CD4-positive, alpha-beta T cell treated with Interleukin-21 for 1 hour (primary cell): Measurements from ENCODE around the gene WBP1.

Experiments
- DNase-seq: peaks from one replicate; pipeline ENCODE4 v3.0.0-alpha.2; 2020

The WBP1 gene

GRCh38 chr2:74503506-74504475, 45.6 kb downstream of the WBP1 start:
- no peak for DNase-seq

DNA sequence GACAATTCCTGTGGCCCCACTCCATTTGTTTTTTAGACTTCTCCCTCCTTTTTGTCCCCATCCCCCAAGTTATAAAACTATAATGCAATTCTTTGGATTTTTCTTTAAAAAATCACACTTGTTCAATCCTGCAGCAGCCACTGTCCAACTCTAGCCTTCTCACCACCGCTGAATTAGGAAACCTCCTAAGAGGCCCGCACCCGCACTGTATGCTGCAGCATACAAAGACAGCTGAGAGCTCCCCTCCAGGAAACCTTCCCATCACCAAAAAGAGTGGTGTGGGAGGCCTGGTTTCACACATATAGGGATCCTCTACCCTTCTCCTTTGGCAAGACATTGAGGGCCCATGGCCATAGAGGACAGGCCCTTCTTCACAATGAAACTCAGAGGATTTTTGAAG, 46.4 kb downstream of the WBP1 start:
- no peak for DNase-seq

DNA sequence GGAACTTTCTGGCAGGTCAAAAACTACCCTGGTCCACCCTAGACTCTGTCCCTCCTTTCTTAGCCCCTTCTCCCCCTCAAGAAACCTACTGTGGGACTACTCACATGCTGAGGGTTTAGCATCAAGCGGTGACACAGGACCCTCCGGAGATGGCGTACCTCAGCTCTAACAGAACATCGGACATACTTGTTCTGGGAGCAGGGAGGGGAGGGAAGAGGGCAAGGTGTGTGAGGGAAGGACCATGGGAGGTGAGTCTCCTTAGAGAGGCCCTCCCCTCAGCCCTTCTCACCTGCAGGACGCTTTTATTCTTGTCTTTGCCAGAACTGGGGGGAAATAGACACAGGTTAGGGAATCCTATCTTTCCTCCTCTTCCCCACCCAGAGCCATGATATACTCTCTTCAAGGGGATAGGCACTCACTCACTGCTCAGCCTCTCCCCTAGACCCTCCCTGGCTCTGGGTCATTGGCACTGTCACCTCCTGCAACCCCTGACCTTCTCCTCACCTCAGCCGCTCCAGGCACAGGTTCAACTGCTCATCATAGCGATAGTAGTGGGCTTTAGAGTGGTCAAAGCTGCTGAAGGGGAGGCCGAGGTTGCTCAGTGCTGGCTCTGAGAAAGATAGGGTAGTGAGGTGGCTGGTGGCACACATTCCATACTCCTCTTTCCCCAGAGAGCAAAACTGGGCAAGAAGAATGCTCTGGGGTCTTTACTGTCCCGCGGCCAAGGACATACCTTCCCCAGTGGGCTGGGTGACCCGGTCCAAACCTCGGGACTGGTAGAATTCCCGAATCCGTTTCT, 47.4 kb downstream of the WBP1 start:
- no peak for DNase-seq

DNA sequence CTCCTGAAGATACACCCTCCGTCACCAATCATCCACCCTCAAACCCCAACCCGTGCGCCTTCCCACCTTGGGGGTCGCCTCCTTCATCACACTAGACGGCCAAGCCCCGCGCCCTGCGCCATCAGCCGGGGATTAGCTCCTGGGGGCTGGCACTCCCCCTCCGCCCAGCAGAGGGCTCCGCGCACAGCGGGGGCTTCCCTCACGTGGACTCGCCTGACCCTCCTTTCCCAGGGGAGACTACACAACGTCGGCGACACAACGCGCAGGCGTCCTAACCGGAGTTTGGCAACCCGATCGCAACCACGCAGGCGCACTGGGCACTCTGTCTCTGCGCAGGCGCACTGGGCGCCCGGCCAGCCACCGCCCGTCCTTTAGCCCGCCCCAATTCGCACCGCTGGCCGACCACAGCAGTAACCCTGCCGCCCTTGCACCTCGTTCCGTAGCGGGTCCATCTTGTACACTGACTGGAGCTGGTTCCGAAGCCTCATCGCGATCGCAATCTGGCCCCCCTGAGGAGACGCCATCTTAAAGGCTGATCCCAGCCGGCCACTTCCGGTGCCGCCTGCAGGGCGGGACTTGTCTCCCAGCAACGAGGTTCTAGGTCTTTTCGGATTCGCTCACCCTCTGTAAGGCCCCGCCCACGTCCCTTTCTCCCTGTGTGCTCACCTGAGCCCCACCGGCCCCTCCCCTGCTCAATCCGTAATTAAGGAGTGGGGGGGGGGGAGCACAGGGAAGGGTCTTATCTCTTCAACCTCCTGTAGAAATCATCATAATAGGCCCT, 49.1 kb downstream of the WBP1 start, which contains the start of gene PCGF1:
Gene PCGF1 (minus strand): TSS at position 551 of the 781 bp plus-strand sequence. CDS start 27 bp downstream, at position 524.
- DNase-seq, result peak; percentile 98

- DNase-seq, result no peak
These were observed 49.8 kb downstream of the WBP1 start for GRCh38 chr2:74507926-74508520.

DNA sequence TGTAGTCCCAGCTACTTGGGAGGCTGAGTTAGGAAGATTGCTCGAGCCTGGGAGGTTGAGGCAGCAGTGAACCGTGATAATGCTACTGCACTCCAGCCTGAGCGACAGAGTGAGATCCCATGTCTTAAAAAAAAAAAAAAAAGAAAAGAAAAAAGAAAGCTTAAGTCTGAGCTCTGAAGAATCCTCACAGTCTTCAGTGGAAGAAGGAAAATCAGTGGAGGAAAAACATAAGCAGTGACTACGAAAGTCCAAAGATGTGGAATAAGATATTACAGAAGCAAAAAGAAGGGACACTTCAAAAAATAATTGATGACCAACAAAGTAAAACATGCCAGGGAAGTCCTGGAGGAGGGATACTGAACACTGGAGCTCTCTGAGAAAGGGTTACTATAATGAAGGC, 52.0 kb downstream of the WBP1 start:
- no peak for DNase-seq
